HepG2 (cell line): ENCODE measurements around the gene HES7. TPM values are rescaled to one million over a fixed set of nuclear protein-coding genes. Genes with fewer than 3 reads are reported as not detected.
A peak's percentile ranks its signal among the peaks of the same experiment; 100 is the strongest.

Experiments
- ASH2L ChIP-seq: fragments of 300-600, 200-600 bp; sonication (generic); IDR thresholded peaks from 2 replicates; pipeline ENCODE4 v1.7.0; 2017; ENCODE audit warnings: low read depth, mild to moderate bottlenecking, moderate library complexity, mixed read lengths, low read length; ENCODE audit not compliant: insufficient read length
- CBX1 ChIP-seq: IDR thresholded peaks from one replicate; pipeline ENCODE4 v1.6.1; 2016; ENCODE audit warnings: antibody characterized with exemption, low read depth
- CERS6 ChIP-seq: sonication (generic); formaldehyde crosslinking; IDR thresholded peaks from 2 replicates; pipeline ENCODE4 v1.5.0; 2020; ENCODE audit warnings: missing genetic modification reagents
- FOXJ3 ChIP-seq: sonication (generic); formaldehyde crosslinking; IDR thresholded peaks from 2 replicates; pipeline ENCODE4 v1.4.0; 2020; ENCODE audit warnings: missing genetic modification reagents, mild to moderate bottlenecking, borderline replicate concordance
- FOXP4 ChIP-seq: sonication (generic); formaldehyde crosslinking; IDR thresholded peaks from 2 replicates; pipeline ENCODE4 v1.4.0; 2020; ENCODE audit warnings: missing genetic modification reagents
- HMG20A ChIP-seq: IDR thresholded peaks from 2 replicates; pipeline ENCODE4 v1.6.1; 2016; ENCODE audit warnings: borderline replicate concordance
- HMG20B ChIP-seq: conservative IDR thresholded peaks from 2 replicates; pipeline ENCODE4 v1.6.1; 2016; ENCODE audit warnings: missing genetic modification reagents, missing compliant biosample characterization
- MEIS1 ChIP-seq: sonication (generic); formaldehyde crosslinking; IDR thresholded peaks from 2 replicates; pipeline ENCODE4 v1.9.0; 2021; ENCODE audit warnings: mild to moderate bottlenecking, missing genetic modification reagents, moderate library complexity, borderline replicate concordance
- SCMH1 ChIP-seq: sonication (generic); formaldehyde crosslinking; IDR thresholded peaks from 2 replicates; pipeline ENCODE4 v1.9.0; 2021; ENCODE audit warnings: missing genetic modification reagents, mild to moderate bottlenecking, borderline replicate concordance
- SNAPC5 ChIP-seq: sonication (generic); formaldehyde crosslinking; IDR thresholded peaks from 2 replicates; pipeline ENCODE4 v1.8.1; 2023; ENCODE audit warnings: mild to moderate bottlenecking, missing genetic modification reagents, borderline replicate concordance
- ZNF12 ChIP-seq: sonication (generic); formaldehyde crosslinking; IDR thresholded peaks from 2 replicates; pipeline ENCODE4 v1.5.0; 2020; ENCODE audit warnings: missing genetic modification reagents
- ZNF282 ChIP-seq: fragments of 450-650 bp; IDR thresholded peaks from 2 replicates; pipeline ENCODE4 v1.6.1; 2018; ENCODE audit not compliant: partially characterized antibody
- ZNF496 ChIP-seq: sonication (generic); formaldehyde crosslinking; IDR thresholded peaks from 2 replicates; pipeline ENCODE4 v1.8.1; 2023; ENCODE audit warnings: mild to moderate bottlenecking, moderate library complexity, missing genetic modification reagents; ENCODE audit not compliant: insufficient replicate concordance
- polyA plus RNA-seq, 8 experiments: library from polyadenylated mRNA; depleted of rRNA in 3 of 8; stranded (reverse) in 7 of 8; unstranded in 1 of 8; fragments of >200 nt; fragmentation: Illumina TruSeq in 4 of 8; extraction: Trizol in 4 of 8; gene quantifications; 2 replicates each; pipeline versions ENCODE4 v1.2.1 to v1.2.3, GENCODE V29; 2011 to 2016; ENCODE audit warnings: low read depth in 4 of 8, missing spikeins in 1 of 8, mixed read lengths in 1 of 8; ENCODE audit not compliant: insufficient read depth in 1 of 8
- total RNA-seq, 5 experiments: library from RNA; depleted of rRNA; stranded (reverse); fragments of >200 nt; fragmentation: Illumina TruSeq; extraction: Trizol; gene quantifications; 2 replicates each; pipeline ENCODE4 v1.2.3, GENCODE V29; 2016; ENCODE audit warnings: low read depth in 1 of 5
- TF ChIP-seq, protein P1 (sequence below), 2 experiments: sonication (generic) in 1 of 2; formaldehyde crosslinking in 1 of 2; IDR thresholded peaks; 2 replicates each; pipeline versions ENCODE4 v1.6.1 to v1.9.0; 2014 to 2022; ENCODE audit warnings: antibody characterized with exemption in 1 of 2, borderline replicate concordance in 1 of 2, inconsistent platforms in 1 of 2, low read depth in 1 of 2, missing genetic modification reagents in 1 of 2
- TF ChIP-seq, protein P2 (sequence below): sonication (generic); formaldehyde crosslinking; IDR thresholded peaks from 2 replicates; pipeline ENCODE4 v1.5.1; 2020; ENCODE audit warnings: missing genetic modification reagents, mild to moderate bottlenecking, borderline replicate concordance
- TF ChIP-seq, protein P3 (sequence below): IDR thresholded peaks from 2 replicates; pipeline ENCODE4 v1.6.1; 2018; ENCODE audit warnings: missing genetic modification reagents

HES7 gene
- total and polyA plus RNA-seq, 2 of the 13 experiments (the other 11 are each of a cell fraction or from before 2014, with no cell fraction given), result not detected

DNA sequence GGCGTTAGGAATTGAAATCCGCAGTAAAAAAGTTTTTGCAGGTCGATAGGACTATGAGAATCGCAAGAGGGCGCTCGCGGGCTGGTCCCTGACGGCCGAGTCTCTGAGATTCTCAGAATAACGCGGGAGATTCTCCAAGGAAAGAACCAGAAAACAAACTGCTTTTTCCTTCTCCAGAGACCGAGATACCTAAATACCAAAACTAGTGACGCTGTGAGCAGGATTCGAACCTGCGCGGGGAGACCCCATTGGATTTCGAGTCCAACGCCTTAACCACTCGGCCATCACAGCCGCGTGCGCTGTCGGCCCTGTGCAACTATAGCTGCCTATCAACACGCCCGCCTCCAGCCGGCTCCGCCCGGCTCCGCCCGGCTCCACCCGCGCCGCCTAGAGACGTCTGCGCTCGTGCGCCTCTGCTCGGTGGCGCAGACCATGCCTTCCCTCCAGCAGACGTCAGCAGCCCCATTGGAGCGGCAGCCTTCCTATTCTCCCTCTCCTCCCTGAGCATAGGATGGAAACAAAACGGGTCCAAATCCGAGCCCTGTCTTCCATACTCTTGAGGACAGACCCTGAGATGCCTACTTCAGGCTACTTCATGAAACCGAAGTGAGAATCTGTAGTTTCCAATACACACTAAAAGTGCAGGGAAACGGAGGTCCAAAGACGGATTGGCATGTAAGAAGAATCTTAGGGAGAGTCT is 14.9 kb upstream of the HES7 start (continued):
- TF ChIP-seq, protein P1, sequence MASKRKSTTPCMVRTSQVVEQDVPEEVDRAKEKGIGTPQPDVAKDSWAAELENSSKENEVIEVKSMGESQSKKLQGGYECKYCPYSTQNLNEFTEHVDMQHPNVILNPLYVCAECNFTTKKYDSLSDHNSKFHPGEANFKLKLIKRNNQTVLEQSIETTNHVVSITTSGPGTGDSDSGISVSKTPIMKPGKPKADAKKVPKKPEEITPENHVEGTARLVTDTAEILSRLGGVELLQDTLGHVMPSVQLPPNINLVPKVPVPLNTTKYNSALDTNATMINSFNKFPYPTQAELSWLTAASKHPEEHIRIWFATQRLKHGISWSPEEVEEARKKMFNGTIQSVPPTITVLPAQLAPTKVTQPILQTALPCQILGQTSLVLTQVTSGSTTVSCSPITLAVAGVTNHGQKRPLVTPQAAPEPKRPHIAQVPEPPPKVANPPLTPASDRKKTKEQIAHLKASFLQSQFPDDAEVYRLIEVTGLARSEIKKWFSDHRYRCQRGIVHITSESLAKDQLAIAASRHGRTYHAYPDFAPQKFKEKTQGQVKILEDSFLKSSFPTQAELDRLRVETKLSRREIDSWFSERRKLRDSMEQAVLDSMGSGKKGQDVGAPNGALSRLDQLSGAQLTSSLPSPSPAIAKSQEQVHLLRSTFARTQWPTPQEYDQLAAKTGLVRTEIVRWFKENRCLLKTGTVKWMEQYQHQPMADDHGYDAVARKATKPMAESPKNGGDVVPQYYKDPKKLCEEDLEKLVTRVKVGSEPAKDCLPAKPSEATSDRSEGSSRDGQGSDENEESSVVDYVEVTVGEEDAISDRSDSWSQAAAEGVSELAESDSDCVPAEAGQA (IDR thresholded peaks at IDR 0.05; ENCODE audit: low read depth), result peak; percentile 42; the same call in 1 of the 2 replicates
- TF ChIP-seq, protein P1 (CRISPR knock-in tag; IDR thresholded peaks at IDR 0.05; ENCODE audit: borderline replicate concordance), result no peak
- TF ChIP-seq ZNF496 (CRISPR knock-in tag), result no peak
- no peak for TF ChIP-seq FOXJ3
- no peak for TF ChIP-seq CBX1
- TF ChIP-seq, protein P2, sequence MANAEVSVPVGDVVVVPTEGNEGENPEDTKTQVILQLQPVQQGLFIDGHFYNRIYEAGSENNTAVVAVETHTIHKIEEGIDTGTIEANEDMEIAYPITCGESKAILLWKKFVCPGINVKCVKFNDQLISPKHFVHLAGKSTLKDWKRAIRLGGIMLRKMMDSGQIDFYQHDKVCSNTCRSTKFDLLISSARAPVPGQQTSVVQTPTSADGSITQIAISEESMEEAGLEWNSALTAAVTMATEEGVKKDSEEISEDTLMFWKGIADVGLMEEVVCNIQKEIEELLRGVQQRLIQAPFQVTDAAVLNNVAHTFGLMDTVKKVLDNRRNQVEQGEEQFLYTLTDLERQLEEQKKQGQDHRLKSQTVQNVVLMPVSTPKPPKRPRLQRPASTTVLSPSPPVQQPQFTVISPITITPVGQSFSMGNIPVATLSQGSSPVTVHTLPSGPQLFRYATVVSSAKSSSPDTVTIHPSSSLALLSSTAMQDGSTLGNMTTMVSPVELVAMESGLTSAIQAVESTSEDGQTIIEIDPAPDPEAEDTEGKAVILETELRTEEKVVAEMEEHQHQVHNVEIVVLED (CRISPR knock-in tag), result peak; percentile 72; the same call in 1 of the 2 replicates
- TF ChIP-seq SCMH1, result no peak
- TF ChIP-seq, protein P3, sequence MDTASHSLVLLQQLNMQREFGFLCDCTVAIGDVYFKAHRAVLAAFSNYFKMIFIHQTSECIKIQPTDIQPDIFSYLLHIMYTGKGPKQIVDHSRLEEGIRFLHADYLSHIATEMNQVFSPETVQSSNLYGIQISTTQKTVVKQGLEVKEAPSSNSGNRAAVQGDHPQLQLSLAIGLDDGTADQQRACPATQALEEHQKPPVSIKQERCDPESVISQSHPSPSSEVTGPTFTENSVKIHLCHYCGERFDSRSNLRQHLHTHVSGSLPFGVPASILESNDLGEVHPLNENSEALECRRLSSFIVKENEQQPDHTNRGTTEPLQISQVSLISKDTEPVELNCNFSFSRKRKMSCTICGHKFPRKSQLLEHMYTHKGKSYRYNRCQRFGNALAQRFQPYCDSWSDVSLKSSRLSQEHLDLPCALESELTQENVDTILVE (CRISPR knock-in tag), result no peak
- TF ChIP-seq FOXP4 (CRISPR knock-in tag), result peak; percentile 60
- no peak for TF ChIP-seq HMG20B (CRISPR knock-in tag)
- TF ChIP-seq SNAPC5, result no peak
- peak; percentile 69 for TF ChIP-seq ASH2L
- TF ChIP-seq CERS6, result no peak
- TF ChIP-seq ZNF282, result no peak
- no peak for TF ChIP-seq HMG20A
- peak; percentile 62; the same call in 1 of the 2 replicates for TF ChIP-seq ZNF12 (CRISPR knock-in tag)
- TF ChIP-seq MEIS1 (CRISPR knock-in tag), result peak; percentile 79; the same call in 1 of the 2 replicates
